ENCODE measurements around the gene NPB. TPM values are rescaled to one million over a fixed set of nuclear protein-coding genes. Genes with fewer than 3 reads are reported as not detected.
A peak's percentile ranks its signal among the peaks of the same experiment; 100 is the strongest.

NPB gene
- polyA plus RNA-seq, 1 of the 3 experiments (the other 2 are of a cell fraction): 2.4 TPM

- Histone ChIP-seq H3K9me2 (no peaks in the 10 kb centered on the region), H3K4me2 (peak overlapping the region; percentile 99), H3K9me3 (no peaks in the 10 kb centered on the region), H3K27me3 (ENCODE audit: insufficient read depth) (no peaks in the 10 kb centered on the region), H3K9ac (no peak overlapping the region), H4K20me1 (ENCODE audit: insufficient read depth) (peaks cover 50% of the 10 kb centered on the region), H3F3A (replicated peaks; ENCODE audit: insufficient read depth) (peaks cover 57% of the 10 kb centered on the region), H2AFZ (ENCODE audit: low read depth) (no peak overlapping the region), H3K27ac (ENCODE audit: low read depth in 2 of 2, low read length in 1 of 2) (peak overlapping the region in 1 of 2 experiments; percentile 0; a peak in 1 of 4 replicates), H3K79me2 (ENCODE audit: insufficient read depth) (peaks cover 75% of the 10 kb centered on the region), H3K4me1 (ENCODE audit: control insufficient read depth in 1 of 2, insufficient read depth in 2 of 2, low read depth in 1 of 2, low read length in 1 of 2) (peaks cover 22 to 59% of the 10 kb centered on the region in 2 experiments), H3K4me3 (ENCODE audit: low read depth in 2 of 2, low read length in 1 of 2) (no peak overlapping the region), H3K36me3 (replicated peaks in 1 of 2; ENCODE audit: control insufficient read depth in 1 of 2, insufficient read depth in 2 of 2, low read length in 1 of 2) (peaks cover 33 to 45% of the 10 kb centered on the region in 2 experiments)
- TF ChIP-seq CTCF (IDR thresholded peaks at IDR 0.05) (no peak; the same call in 1 of the 2 replicates), USF2 (IDR thresholded peaks at IDR 0.05; ENCODE audit: borderline replicate concordance, low read depth, low read length) (no peak)
- WGBS (ENCODE audit: low lambda C conversion rate): 88% methylated on average over 8 of the region's 9 CpGs
- POLR2A ChIA-PET: interaction anchor here (0.6 to 1.6 kb wide), 3 partner anchors 31 to 133 kb away, joined by 3 to 5 read pairs (median 3); partner anchors contain the start of gene MCRIP1
- CTCF ChIA-PET: interaction anchor here (1.3 to 3.6 kb wide), 3 partner anchors 12 to 151 kb away, joined by 3 to 11 read pairs (median 4); partner anchors contain the start of gene SLC25A10
- peak; percentile 27 for DNase-seq
Measured at GRCh38 chr17:81863833-81864768, 37.9 kb upstream of the NPB start.

GRCh38 chr17:81865358-81865732, 36.7 kb upstream of the NPB start:
- no peak overlapping the region for H2AFZ ChIP-seq (ENCODE audit: low read depth)
- H3K9me3 ChIP-seq: no peaks in the 10 kb centered on the region
- H3K4me1 ChIP-seq (ENCODE audit: control insufficient read depth in 1 of 2, insufficient read depth in 2 of 2, low read depth in 1 of 2, low read length in 1 of 2): peaks cover 28 to 63% of the 10 kb centered on the region in 2 experiments; a peak in 3 of 4 replicates
- no peak overlapping the region for H3K4me2 ChIP-seq
- ChIA-PET CTCF (interaction anchor here (0.9 to 1.7 kb wide), 4 partner anchors 13 to 165 kb away, joined by 3 to 4 read pairs (median 4); no protein-coding TSS in a partner anchor), POLR2A (interaction anchor here (0.6 to 2.2 kb wide), 10 partner anchors 9 to 152 kb away, joined by 3 to 13 read pairs (median 4); partner anchors contain the start of genes MCRIP1 and SLC25A10)
- DNase-seq: no peak
- H3K79me2 ChIP-seq (ENCODE audit: insufficient read depth): peaks cover 76% of the 10 kb centered on the region
- WGBS (ENCODE audit: low lambda C conversion rate): 93% methylated on average over 8 of the region's 8 CpGs
- no peaks in the 10 kb centered on the region for H3K9me2 ChIP-seq
- H3K36me3 ChIP-seq (replicated peaks in 1 of 2; ENCODE audit: control insufficient read depth in 1 of 2, insufficient read depth in 2 of 2, low read length in 1 of 2): peaks cover 38 to 54% of the 10 kb centered on the region in 2 experiments
- no peaks in the 10 kb centered on the region for H3K27me3 ChIP-seq (ENCODE audit: insufficient read depth)
- peaks cover 55% of the 10 kb centered on the region for H4K20me1 ChIP-seq (ENCODE audit: insufficient read depth)
- no peak overlapping the region for H3K4me3 ChIP-seq (ENCODE audit: low read depth in 2 of 2, low read length in 1 of 2)
- no peak for TF ChIP-seq FOXM1 (IDR thresholded peaks at IDR 0.05; ENCODE audit: low read depth)
- TF ChIP-seq CHD2 (IDR thresholded peaks at IDR 0.05; ENCODE audit: low read length, partially characterized antibody): no peak
- no peak for TF ChIP-seq FOSL2 (IDR thresholded peaks at IDR 0.05; ENCODE audit: borderline replicate concordance, low read depth)
- no peak for TF ChIP-seq REST (IDR thresholded peaks at IDR 0.05; ENCODE audit: low read depth, low read length)
- no peak for TF ChIP-seq RAD21 (IDR thresholded peaks at IDR 0.05; ENCODE audit: low read length)
- TF ChIP-seq NRF1 (IDR thresholded peaks at IDR 0.05; ENCODE audit: low read depth, low read length): no peak
- no peak for TF ChIP-seq FOXJ3 (CRISPR knock-in tag; IDR thresholded peaks at IDR 0.05)
- TF ChIP-seq SMC3 (IDR thresholded peaks at IDR 0.05; ENCODE audit: low read depth, low read length): no peak
- no peak for TF ChIP-seq JUND (IDR thresholded peaks at IDR 0.05)
- TF ChIP-seq RXRA (IDR thresholded peaks at IDR 0.05; ENCODE audit: borderline replicate concordance, low read depth): no peak
- TF ChIP-seq TCF12 (IDR thresholded peaks at IDR 0.05): no peak
- TF ChIP-seq MXI1 (IDR thresholded peaks at IDR 0.05; ENCODE audit: low read depth, low read length): no peak
- TF ChIP-seq RFX5 (IDR thresholded peaks at IDR 0.05; ENCODE audit: low read length): no peak
- no peak for TF ChIP-seq EP300 (IDR thresholded peaks at IDR 0.05; ENCODE audit: borderline replicate concordance in 1 of 2, low read depth in 1 of 2, low read length in 1 of 2)
- no peak for TF ChIP-seq MEF2A (IDR thresholded peaks at IDR 0.05; ENCODE audit: borderline replicate concordance, low read depth)
- TF ChIP-seq RCOR1 (IDR thresholded peaks at IDR 0.05; ENCODE audit: low read length): no peak
- H3K27ac ChIP-seq (ENCODE audit: low read depth in 2 of 2, low read length in 1 of 2): peak overlapping the region; percentile 86 to 95; a peak in 2 of 4 replicates
- H3F3A ChIP-seq (replicated peaks; ENCODE audit: insufficient read depth): peaks cover 69% of the 10 kb centered on the region
- H3K9ac ChIP-seq: no peak overlapping the region
